NT2/D1 (cell line): Measurements from ENCODE around the gene PDE6D.

Source experiments
- SUZ12 ChIP-seq: IDR thresholded peaks from 2 replicates; pipeline ENCODE4 v1.6.1; 2011; ENCODE audit not compliant: insufficient read length, insufficient read depth; ENCODE audit errors: extremely low read depth
- YY1 ChIP-seq: IDR thresholded peaks from 2 replicates; pipeline ENCODE4 v1.6.1; 2011; ENCODE audit not compliant: insufficient read length, insufficient read depth

DNA sequence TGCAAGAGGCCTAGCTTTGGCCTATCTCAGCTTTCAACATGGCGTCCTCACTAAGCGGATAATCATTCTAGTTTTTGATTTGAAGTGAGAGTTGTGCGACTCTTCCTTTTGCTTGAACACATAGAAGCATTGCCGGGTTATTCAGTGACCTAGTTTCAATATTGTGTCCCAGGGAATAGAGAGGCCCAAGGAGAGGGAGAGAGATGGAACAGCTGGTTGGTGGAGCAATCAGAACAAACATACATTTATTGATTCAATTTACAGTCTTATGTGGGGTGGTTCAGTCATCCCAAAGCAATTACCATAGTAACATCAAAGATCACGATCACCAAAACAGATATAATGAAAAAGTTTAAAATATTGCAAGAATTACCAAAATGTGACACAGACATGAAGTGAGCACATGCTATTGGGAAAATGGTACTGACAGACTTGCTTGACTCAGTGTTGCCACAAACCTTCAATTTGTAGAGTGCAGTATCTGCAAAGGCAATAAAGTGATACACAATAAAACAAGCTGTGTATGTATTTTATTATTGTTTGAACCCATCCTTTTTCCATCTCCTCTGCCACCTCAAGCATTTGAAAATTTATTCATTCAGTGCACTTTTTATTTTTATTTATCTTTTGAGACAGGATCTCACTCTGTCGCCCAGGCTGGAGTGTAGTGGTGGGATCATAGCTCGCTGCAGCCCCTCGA, 35.4 kb upstream of the PDE6D start:
- TF ChIP-seq SUZ12, result no peak
- TF ChIP-seq YY1, result no peak
